ENCODE measurements around the gene C11orf71. TPM values are rescaled to one million over a fixed set of nuclear protein-coding genes. Genes with fewer than 3 reads are reported as not detected.

The C11orf71 gene
- total RNA-seq, 1 experiment from 2014 or later: 4.3 TPM

DNA sequence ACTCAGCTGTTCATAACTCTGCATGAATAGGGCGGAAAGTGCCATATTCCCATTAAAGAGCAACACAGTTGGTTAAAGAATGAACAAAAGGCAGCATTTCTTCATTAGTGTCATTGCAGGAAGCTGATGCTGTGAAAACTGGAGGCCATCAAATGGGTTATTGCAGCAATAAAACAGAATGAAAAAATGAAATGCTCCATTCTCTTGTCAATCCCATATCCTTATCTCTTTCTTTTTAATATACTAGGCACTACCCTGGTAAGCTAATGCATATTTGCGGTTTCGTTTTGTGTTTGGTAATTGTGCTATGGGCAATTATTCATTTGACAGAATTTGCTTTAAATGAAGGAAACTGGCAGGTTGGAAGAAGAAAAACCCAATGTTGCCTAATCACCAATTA, 25.3 kb downstream of the C11orf71 start:
- ChIA-PET POLR2A (no interaction called here), RAD21 (ENCODE audit: low non-redundant PET in 1 of 2, low total read pairs in 2 of 2, uncharacterized antibody in 2 of 2, unreplicated experiment in 2 of 2) (no interaction called here), CTCF (no interaction called here)
- Histone ChIP-seq H3K9me2 (ENCODE audit: insufficient read depth) (no peaks in the 10 kb centered on the region), H3K36me3 (ENCODE audit: control insufficient read depth in 1 of 2, insufficient read depth in 2 of 2, low read length in 2 of 2) (no peaks in the 10 kb centered on the region), H3K79me2 (ENCODE audit: insufficient read depth, low read length) (no peaks in the 10 kb centered on the region), H3K4me1 (ENCODE audit: control insufficient read depth in 1 of 2, insufficient read depth in 2 of 2, low read length in 2 of 2) (no peaks in the 10 kb centered on the region), H3K4me2 (ENCODE audit: low read length) (no peak overlapping the region), H3K27ac (ENCODE audit: low read depth, low read length) (no peak overlapping the region), H3K9ac (ENCODE audit: low read length) (no peak overlapping the region), H2AFZ (ENCODE audit: low read depth, low read length, poor library complexity, severe bottlenecking) (no peak overlapping the region), H3K4me3 (replicated peaks in 1 of 2; ENCODE audit: low read depth in 1 of 2, low read length in 2 of 2) (no peak overlapping the region), H3K27me3 (ENCODE audit: insufficient read depth, low read length) (peaks cover 64% of the 10 kb centered on the region), H4K20me1 (ENCODE audit: insufficient read depth) (no peaks in the 10 kb centered on the region), H3K9me3 (ENCODE audit: control insufficient read depth in 1 of 2, insufficient read depth in 1 of 2, low read depth in 1 of 2, low read length in 2 of 2) (no peaks in the 10 kb centered on the region)
- TF ChIP-seq CBX3 (IDR thresholded peaks at IDR 0.05; ENCODE audit: low read depth) (no peak), EZH2 (IDR thresholded peaks at IDR 0.05) (no peak), ZNF274 (IDR thresholded peaks at IDR 0.05; ENCODE audit: low read depth, low read length) (no peak), CEBPB (IDR thresholded peaks at IDR 0.05; ENCODE audit: low read depth) (no peak), FOSL1 (IDR thresholded peaks at IDR 0.05; ENCODE audit: low read depth) (no peak), ZBTB33 (IDR thresholded peaks at IDR 0.05; ENCODE audit: extremely low read depth, insufficient replicate concordance, low read length) (no peak), ZFX (IDR thresholded peaks at IDR 0.05) (no peak), RAD21 (IDR thresholded peaks at IDR 0.05; ENCODE audit: low read depth) (no peak), SRF (IDR thresholded peaks at IDR 0.05; ENCODE audit: low read depth) (no peak), YY1 (IDR thresholded peaks at IDR 0.05; ENCODE audit: extremely low read depth, insufficient replicate concordance, low read depth, low read length) (no peak), TCF7L2 (IDR thresholded peaks at IDR 0.05; ENCODE audit: borderline replicate concordance, extremely low read depth, insufficient read depth, insufficient read length) (no peak), POLR2AphosphoS5 (IDR thresholded peaks at IDR 0.05; ENCODE audit: low read depth, low read length) (no peak), POLR2A (IDR thresholded peaks at IDR 0.05; ENCODE audit: borderline replicate concordance, extremely low read depth, insufficient read depth, insufficient read length) (no peak), EGR1 (IDR thresholded peaks at IDR 0.05; ENCODE audit: low read depth) (no peak)
- TF ChIP-seq, protein P1, sequence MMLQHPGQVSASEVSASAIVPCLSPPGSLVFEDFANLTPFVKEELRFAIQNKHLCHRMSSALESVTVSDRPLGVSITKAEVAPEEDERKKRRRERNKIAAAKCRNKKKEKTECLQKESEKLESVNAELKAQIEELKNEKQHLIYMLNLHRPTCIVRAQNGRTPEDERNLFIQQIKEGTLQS (IDR thresholded peaks at IDR 0.05): no peak
- TF ChIP-seq, protein P2, sequence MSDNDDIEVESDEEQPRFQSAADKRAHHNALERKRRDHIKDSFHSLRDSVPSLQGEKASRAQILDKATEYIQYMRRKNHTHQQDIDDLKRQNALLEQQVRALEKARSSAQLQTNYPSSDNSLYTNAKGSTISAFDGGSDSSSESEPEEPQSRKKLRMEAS (IDR thresholded peaks at IDR 0.05): no peak
- TF ChIP-seq, protein P3, sequence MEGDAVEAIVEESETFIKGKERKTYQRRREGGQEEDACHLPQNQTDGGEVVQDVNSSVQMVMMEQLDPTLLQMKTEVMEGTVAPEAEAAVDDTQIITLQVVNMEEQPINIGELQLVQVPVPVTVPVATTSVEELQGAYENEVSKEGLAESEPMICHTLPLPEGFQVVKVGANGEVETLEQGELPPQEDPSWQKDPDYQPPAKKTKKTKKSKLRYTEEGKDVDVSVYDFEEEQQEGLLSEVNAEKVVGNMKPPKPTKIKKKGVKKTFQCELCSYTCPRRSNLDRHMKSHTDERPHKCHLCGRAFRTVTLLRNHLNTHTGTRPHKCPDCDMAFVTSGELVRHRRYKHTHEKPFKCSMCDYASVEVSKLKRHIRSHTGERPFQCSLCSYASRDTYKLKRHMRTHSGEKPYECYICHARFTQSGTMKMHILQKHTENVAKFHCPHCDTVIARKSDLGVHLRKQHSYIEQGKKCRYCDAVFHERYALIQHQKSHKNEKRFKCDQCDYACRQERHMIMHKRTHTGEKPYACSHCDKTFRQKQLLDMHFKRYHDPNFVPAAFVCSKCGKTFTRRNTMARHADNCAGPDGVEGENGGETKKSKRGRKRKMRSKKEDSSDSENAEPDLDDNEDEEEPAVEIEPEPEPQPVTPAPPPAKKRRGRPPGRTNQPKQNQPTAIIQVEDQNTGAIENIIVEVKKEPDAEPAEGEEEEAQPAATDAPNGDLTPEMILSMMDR (IDR thresholded peaks at IDR 0.05 in 2 of 3, conservative IDR thresholded peaks at IDR 0.05 in 1 of 3; ENCODE audit: borderline replicate concordance in 1 of 3, insufficient read depth in 1 of 3, low read depth in 2 of 3, low read length in 2 of 3): no peak
- TF ChIP-seq, protein P4, sequence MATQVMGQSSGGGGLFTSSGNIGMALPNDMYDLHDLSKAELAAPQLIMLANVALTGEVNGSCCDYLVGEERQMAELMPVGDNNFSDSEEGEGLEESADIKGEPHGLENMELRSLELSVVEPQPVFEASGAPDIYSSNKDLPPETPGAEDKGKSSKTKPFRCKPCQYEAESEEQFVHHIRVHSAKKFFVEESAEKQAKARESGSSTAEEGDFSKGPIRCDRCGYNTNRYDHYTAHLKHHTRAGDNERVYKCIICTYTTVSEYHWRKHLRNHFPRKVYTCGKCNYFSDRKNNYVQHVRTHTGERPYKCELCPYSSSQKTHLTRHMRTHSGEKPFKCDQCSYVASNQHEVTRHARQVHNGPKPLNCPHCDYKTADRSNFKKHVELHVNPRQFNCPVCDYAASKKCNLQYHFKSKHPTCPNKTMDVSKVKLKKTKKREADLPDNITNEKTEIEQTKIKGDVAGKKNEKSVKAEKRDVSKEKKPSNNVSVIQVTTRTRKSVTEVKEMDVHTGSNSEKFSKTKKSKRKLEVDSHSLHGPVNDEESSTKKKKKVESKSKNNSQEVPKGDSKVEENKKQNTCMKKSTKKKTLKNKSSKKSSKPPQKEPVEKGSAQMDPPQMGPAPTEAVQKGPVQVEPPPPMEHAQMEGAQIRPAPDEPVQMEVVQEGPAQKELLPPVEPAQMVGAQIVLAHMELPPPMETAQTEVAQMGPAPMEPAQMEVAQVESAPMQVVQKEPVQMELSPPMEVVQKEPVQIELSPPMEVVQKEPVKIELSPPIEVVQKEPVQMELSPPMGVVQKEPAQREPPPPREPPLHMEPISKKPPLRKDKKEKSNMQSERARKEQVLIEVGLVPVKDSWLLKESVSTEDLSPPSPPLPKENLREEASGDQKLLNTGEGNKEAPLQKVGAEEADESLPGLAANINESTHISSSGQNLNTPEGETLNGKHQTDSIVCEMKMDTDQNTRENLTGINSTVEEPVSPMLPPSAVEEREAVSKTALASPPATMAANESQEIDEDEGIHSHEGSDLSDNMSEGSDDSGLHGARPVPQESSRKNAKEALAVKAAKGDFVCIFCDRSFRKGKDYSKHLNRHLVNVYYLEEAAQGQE (IDR thresholded peaks at IDR 0.05; ENCODE audit: low read depth): no peak
- intact Hi-C loops (cut with micrococcal nuclease): no loop called here
- DNase-seq (ENCODE audit: low read depth, low spot score) (no peak), ATAC-seq (no peak)
- no TSS peak for BruUV-seq (replicated peaks)

All from HCT116 (cell line).